Adrenal gland (tissue), 5 donors: ENCODE results near the gene LRBA.

Source experiments
- CTCF ChIP-seq, 6 experiments: fragments of 450-650 bp in 4 of 6; fragments of 200-600 bp in 2 of 6; sonication (generic) in 1 of 6; IDR thresholded peaks; 1 replicate in 5 of 6; 2 replicates in 1 of 6; pipeline versions ENCODE4 v1.5.1 to v1.8.0; 2016 to 2021; ENCODE audit warnings: antibody characterized with exemption in 6 of 6, mild to moderate bottlenecking in 2 of 6, moderate library complexity in 1 of 6
- POLR2A ChIP-seq, 2 donors: fragments of 450-650 bp; IDR thresholded peaks; one replicate each; pipeline ENCODE4 v1.6.1; 2017; ENCODE audit warnings: antibody characterized with exemption in 2 of 2, mild to moderate bottlenecking in 2 of 2, moderate library complexity in 1 of 2
- donor health status: DM: no; HTN: no; CAD: no.

- TF ChIP-seq CTCF (IDR thresholded peaks at IDR 0.05) (no peak), POLR2A (IDR thresholded peaks at IDR 0.05) (no peak)
Measured at GRCh38 chr4:150769248-150769647, 245.8 kb downstream of the LRBA start.
